ENCODE measurements around the gene ADRA2C.

Gene ADRA2C

GRCh38 chr4:3797831-3798790, 31.9 kb downstream of the ADRA2C start:
- DNase-seq, result no peak

- no peak for DNase-seq
Measured at GRCh38 chr4:3799496-3799895, 33.3 kb downstream of the ADRA2C start.

- no peak for DNase-seq
Measured at GRCh38 chr4:3800351-3800750, 34.2 kb downstream of the ADRA2C start.

GRCh38 chr4:3801521-3801920, 35.3 kb downstream of the ADRA2C start:
- DNase-seq, result no peak

GRCh38 chr4:3801931-3802550, 35.9 kb downstream of the ADRA2C start:
- DNase-seq, result no peak

GRCh38 chr4:3802571-3803474, 36.6 kb downstream of the ADRA2C start:
- DNase-seq, result no peak

- no peak for DNase-seq
Measured at GRCh38 chr4:3803475-3803847, 37.3 kb downstream of the ADRA2C start.

- DNase-seq, result no peak
Measured at GRCh38 chr4:3803946-3804345, 37.8 kb downstream of the ADRA2C start.

GRCh38 chr4:3805026-3805425, 38.8 kb downstream of the ADRA2C start:
- DNase-seq, result no peak

- DNase-seq, result no peak
Measured at GRCh38 chr4:3805731-3806130, 39.5 kb downstream of the ADRA2C start.

- no peak for DNase-seq
Measured at GRCh38 chr4:3807311-3807710, 41.1 kb downstream of the ADRA2C start.

GRCh38 chr4:3807822-3808496, 41.8 kb downstream of the ADRA2C start:
- no peak for DNase-seq

GRCh38 chr4:3808597-3808996, 42.4 kb downstream of the ADRA2C start:
- no peak for DNase-seq

GRCh38 chr4:3809028-3809427, 42.8 kb downstream of the ADRA2C start:
- no peak for DNase-seq

- DNase-seq, result no peak
Measured at GRCh38 chr4:3809451-3810110, 43.4 kb downstream of the ADRA2C start.

GRCh38 chr4:3810111-3810680, 44.0 kb downstream of the ADRA2C start:
- DNase-seq, result no peak

GRCh38 chr4:3810796-3811485, 44.8 kb downstream of the ADRA2C start:
- DNase-seq, result no peak

- DNase-seq, result no peak
Measured at GRCh38 chr4:3811621-3812020, 45.4 kb downstream of the ADRA2C start.

- no peak for DNase-seq
Measured at GRCh38 chr4:3812211-3812934, 46.2 kb downstream of the ADRA2C start.

All from T-helper 2 cell (primary cell).